Glomerular visceral epithelial cell (primary cell): ENCODE results near the gene MCTP2.

Experiments used
- DNase-seq: peaks from one replicate; pipeline ENCODE4 v3.0.0-alpha.2; 2016; ENCODE audit errors: extremely low spot score

Gene MCTP2, protein sequence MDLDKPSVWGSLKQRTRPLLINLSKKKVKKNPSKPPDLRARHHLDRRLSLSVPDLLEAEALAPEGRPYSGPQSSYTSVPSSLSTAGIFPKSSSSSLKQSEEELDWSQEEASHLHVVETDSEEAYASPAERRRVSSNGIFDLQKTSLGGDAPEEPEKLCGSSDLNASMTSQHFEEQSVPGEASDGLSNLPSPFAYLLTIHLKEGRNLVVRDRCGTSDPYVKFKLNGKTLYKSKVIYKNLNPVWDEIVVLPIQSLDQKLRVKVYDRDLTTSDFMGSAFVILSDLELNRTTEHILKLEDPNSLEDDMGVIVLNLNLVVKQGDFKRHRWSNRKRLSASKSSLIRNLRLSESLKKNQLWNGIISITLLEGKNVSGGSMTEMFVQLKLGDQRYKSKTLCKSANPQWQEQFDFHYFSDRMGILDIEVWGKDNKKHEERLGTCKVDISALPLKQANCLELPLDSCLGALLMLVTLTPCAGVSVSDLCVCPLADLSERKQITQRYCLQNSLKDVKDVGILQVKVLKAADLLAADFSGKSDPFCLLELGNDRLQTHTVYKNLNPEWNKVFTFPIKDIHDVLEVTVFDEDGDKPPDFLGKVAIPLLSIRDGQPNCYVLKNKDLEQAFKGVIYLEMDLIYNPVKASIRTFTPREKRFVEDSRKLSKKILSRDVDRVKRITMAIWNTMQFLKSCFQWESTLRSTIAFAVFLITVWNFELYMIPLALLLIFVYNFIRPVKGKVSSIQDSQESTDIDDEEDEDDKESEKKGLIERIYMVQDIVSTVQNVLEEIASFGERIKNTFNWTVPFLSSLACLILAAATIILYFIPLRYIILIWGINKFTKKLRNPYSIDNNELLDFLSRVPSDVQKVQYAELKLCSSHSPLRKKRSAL

DNA sequence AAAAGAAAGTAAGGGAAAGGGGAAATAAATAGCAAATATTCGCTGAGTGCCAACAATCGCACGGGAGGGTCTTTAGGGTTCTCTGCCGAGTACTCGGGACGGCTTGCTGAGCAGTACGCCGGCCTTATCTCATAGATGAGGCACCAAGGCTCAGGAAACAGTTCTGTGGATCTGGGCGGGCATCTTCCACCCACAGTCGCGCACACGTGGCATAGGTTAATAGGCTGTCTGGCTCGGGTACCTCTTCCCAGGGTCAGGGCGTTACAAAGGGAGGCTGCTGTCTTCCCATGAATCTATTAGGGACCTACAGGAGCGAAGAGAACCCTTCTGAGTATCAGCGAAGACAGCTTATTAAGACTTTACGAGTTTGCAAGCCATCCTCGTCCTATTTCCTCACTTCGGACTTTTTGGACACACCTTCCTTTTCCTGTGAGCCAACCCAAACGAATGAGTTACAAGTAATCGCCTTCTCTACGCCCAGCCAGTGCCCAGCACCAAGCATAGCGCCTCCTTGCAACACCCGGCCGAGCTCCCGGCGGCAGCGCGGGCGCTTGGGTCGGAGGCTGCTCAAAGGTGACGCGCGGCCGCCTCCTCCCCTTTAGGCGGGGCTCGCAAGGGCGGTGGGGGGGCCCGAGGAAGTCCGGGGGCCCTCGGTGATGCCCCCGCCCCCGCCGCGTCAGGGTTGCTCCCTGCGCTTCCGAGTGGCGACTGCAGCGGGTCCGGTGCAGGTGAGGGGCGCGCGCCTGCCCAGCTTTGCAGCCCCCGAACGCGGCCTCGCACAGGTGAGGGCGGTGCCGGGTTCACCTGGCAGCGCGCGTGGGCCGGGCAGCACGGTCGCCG lies at the start of gene MCTP2:
Gene MCTP2 (plus strand): TSS at position 679 of the 840 bp plus-strand sequence. CDS start 66,705 bp downstream, outside the sequence.
- peak; percentile 93 for DNase-seq

GRCh38 chr15:94182883-94183282 lies 48.5 kb upstream of the MCTP2 start:
- DNase-seq, result no peak

GRCh38 chr15:94185547-94186236 lies 45.7 kb upstream of the MCTP2 start:
- no peak for DNase-seq

DNA sequence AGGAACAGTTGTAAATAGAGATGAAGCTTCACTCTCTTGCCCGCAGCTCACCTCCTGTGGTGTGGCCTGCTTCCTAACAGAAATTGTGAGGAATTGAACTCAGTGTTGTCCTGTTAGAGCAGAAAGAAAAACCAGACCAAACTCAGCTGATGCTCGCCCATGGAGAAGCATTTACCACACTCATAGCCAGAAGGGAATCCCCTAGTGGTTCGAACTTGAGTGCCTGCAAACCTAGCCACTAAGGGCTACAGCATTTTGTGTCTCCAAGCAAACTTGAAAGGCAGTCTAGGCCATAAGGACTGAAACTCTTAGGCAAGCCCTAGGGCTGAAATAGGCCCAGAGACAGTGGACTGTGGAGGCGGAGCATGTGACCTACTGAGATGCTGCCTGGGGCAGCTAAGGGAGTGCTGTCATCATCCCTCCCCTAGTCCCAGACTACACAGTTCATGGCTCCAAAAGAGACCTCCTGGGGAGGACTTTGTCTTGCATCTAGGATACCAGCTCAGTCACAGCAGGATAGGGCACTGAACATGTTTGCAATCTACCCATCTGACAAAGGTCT lies 44.5 kb upstream of the MCTP2 start:
- no peak for DNase-seq

DNA sequence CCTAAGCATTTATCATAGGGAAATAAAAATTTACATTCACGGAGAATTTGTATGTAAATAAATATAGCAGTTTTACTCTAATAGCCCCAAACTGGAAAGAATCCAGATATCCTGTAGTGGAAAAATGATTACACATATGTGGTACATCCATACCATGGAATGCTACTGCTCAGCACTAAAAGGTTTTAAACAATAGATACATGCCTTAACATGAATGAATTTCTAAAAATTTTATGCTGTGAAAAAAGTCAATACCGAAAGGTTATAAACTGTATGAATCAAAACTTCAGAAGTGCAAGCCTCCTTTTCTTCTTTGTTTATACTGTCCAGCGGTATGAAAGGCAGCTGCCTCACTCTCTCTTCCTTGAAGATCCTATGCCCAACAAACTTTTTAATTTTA lies 37.5 kb upstream of the MCTP2 start:
- DNase-seq, result no peak

- no peak for DNase-seq
Observed at GRCh38 chr15:94196531-94196930, 34.8 kb upstream of the MCTP2 start.

DNA sequence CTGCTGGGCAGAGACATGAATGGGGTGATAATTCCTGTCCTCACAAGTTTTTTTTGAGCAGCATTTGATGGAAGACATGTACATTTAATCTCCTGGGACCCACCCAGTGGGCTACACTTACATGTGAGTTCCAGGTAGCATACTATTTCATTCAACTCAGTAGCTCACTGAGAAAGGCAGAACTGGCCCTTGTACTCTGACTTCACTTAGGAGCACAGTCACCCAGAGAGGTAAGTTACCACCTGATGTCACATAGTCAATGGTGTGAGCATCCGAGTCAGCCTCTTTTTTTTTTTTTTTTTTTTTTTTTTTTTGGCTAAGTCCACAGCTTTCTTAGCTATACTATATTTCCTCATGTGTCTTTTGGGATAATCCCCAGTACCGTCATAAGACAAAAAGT lies 32.7 kb upstream of the MCTP2 start:
- no peak for DNase-seq

DNA sequence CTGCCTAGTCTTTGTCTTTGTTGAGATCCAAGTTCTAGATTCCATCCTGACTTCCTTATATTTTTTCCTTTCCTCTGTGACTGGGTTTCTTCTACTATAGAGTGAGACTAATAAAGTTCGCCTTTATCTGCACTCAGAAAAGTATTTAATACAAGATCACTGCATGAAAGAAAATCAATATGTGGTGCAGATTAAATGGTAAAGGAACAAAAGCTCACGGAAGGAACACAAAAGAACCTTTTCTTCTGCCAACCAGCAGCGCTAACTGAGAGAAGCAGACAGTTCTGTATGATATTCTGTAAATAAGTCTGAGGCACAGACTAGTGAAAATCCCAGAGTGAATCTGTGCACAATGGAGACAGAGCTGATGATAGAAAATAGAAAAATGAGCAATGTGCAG lies 31.6 kb upstream of the MCTP2 start:
- no peak for DNase-seq

- no peak for DNase-seq
Observed at GRCh38 chr15:94203306-94203705, 28.1 kb upstream of the MCTP2 start.

GRCh38 chr15:94205366-94205765 lies 26.0 kb upstream of the MCTP2 start:
- DNase-seq, result peak; percentile 86

DNA sequence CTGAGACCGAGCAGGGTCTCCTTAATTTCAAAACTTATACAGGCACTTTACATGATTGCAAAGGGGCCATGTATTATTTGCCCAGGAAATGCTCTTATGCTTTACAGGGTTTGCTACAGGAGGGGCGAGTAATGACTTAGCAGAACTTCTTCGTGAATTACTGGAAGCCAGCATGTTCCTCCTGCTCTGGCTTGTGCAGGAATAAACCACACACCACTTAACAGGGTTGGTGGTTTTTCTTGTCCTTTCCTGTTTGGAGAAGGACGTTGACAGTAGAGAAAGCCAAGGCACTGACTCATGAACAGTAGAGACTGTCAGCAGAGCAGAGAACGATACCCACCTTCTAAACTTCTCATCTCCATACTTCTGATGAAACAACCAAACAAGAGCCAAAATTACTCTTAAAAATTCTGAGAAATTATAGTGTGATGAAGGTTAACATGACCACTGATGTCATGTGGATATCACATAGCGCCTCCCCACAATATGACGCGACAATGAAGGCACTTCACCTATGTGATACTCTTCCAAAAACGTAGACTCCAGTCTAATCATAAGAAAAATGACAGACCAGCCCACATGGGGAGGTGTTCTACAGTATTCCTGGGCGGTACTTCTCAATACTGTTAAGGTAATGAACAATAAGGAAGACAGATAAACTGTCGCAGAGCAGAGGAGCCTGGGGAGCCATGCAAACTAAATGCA lies 24.7 kb upstream of the MCTP2 start:
- DNase-seq, result peak; percentile 85

DNA sequence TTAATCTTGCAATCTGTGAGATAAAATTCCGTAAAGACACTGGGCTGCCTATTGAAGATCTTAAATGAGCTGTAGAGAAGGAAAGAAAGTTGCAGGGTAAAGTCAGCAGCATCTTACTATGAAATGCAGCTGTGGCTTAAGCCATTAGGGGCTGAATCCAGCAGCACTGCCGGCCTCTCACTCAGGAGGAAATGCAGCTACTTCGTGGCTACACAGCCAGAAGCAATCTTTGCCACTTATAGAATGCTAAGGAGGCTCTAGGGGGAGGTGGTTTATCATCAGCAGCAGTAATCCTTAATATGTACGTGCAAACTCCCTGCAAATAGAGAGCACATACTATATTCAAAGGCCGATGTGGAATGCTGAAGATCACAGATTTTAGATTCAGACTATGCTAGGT lies 19.1 kb upstream of the MCTP2 start:
- no peak for DNase-seq

GRCh38 chr15:94225616-94226015 lies 5.7 kb upstream of the MCTP2 start:
- DNase-seq, result no peak

- DNase-seq, result no peak
Observed at GRCh38 chr15:94228611-94229010, 2.8 kb upstream of the MCTP2 start.

DNA sequence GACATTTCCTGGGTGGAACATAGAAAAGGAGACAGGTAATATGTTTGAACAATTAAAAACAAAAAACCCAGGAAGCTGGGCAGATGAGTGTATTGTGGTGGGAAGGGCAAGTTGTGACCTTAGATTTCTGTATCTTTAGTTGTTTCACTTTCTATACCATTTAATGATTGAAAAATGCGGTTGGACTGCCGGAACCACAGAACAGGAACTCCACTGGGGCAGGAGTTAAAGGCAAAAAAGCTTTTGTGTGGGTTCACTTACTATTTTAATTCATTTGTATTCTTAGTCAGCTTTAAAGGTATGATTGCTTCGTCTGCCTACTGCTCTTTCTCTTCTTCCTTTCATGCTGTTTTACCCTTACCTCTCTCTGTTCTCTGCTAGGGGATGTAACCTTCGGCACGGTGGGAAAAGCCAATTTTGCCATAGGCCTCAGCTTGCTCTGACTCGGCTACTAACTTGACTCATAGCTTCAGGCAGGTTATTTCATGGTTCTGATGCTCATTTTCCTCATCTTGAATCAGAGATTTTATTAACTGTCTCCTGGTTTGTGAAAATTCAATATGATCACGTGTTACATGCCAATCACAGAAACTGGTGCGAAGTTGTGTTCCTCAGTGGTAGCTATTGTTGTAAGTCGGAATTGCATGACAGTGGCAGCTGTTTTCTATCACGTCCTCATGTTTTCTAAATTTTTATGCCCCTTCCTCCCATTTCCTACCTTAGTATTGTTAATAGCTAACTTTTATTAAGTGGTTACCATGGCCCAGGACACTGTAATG lies 1.6 kb upstream of the MCTP2 start:
- peak; percentile 65 for DNase-seq

DNA sequence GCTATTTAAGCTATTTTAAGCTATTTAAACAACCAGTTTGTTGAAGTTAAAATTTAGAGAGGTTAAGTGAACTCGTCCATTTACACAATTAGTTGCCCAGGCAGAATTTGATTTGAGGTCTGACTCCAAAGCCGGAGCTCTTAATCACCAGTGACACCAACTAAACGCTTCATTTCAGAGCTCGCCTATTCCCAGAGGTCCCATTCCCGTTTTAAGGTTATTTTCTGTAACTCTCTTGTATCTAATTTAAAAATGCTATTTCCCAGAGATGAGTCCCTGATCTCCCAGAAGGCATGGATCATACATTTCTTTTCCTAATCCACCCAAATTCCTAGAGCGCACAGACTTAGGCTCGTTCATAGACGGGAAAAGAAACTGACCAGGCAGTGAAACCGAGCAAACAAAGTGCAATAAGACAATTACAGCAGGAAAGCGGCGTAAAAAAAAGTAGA lies 904 bp upstream of the MCTP2 start:
- peak; percentile 36 for DNase-seq

- DNase-seq, result peak; percentile 40
Observed at GRCh38 chr15:94231723-94232468, 535 bp downstream of the MCTP2 start.

GRCh38 chr15:94233441-94233840 lies 2.1 kb downstream of the MCTP2 start:
- DNase-seq, result no peak

- peak; percentile 72 for DNase-seq
Observed at GRCh38 chr15:94234300-94234699, 2.9 kb downstream of the MCTP2 start.
